ENCODE results near the gene HDDC2. TPM values are rescaled to one million over a fixed set of nuclear protein-coding genes. Genes with fewer than 3 reads are reported as not detected.

Gene HDDC2
- total and polyA plus RNA-seq, 2 experiments from 2014 or later: 70.6 to 110 TPM

DNA sequence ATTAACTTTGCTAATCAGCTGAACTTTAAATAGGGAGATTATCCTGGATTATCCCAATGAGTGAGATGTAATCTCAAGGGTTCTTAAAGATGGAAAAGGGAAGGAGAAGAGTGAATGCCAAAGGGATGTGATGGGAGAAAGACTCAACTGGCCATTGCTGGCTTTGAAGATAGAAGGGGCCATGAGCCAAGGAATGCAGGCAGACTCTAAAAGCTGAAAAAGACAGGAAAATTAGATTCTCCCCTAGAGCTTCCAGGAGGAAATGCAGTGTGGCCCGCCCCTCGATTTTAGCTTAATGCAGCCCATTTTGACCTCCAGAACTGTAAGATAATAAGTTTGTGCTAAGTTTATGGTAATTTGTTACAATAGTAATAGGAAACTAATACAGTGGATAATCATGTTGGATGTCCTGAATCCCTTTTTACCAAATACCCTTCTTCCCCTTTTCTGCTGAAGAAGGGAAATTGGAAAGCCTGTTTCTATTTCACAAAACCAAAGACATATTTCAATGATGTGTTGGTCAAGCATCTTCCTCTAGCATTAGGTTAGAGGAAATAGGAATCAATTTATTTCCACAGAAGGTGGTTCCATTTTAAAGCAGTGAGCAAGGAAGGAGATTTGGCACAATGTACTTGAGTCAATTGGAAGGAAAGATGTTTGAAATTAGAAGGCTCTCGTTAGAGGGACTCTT, 3.3 kb upstream of the HDDC2 start:
- no peak overlapping the region for H3K27ac ChIP-seq
- no peak overlapping the region for H2AFZ ChIP-seq
- no peak for DNase-seq (ENCODE audit: low spot score)
- no peaks in the 10 kb centered on the region for H3K9me3 ChIP-seq (ENCODE audit: low read depth)
- no peaks in the 10 kb centered on the region for H3K36me3 ChIP-seq (replicated peaks; ENCODE audit: insufficient read depth, low read depth)
- no peaks in the 10 kb centered on the region for H3K27me3 ChIP-seq
- WGBS (ENCODE audit: low lambda C conversion rate, missing lambda C conversion rate): 86% methylated on average over 3 of the region's 3 CpGs
- H3K79me2 ChIP-seq: peaks cover 8% of the 10 kb centered on the region
- no peak for TF ChIP-seq EZH2phosphoT487 (IDR thresholded peaks at IDR 0.05; ENCODE audit: low read depth, severe bottlenecking, unreplicated experiment)
- no peak for TF ChIP-seq EZH2 (IDR thresholded peaks at IDR 0.05; ENCODE audit: borderline replicate concordance)
- TF ChIP-seq, protein P1, sequence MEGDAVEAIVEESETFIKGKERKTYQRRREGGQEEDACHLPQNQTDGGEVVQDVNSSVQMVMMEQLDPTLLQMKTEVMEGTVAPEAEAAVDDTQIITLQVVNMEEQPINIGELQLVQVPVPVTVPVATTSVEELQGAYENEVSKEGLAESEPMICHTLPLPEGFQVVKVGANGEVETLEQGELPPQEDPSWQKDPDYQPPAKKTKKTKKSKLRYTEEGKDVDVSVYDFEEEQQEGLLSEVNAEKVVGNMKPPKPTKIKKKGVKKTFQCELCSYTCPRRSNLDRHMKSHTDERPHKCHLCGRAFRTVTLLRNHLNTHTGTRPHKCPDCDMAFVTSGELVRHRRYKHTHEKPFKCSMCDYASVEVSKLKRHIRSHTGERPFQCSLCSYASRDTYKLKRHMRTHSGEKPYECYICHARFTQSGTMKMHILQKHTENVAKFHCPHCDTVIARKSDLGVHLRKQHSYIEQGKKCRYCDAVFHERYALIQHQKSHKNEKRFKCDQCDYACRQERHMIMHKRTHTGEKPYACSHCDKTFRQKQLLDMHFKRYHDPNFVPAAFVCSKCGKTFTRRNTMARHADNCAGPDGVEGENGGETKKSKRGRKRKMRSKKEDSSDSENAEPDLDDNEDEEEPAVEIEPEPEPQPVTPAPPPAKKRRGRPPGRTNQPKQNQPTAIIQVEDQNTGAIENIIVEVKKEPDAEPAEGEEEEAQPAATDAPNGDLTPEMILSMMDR (IDR thresholded peaks at IDR 0.05; ENCODE audit: poor library complexity): no peak
- H3K4me3 ChIP-seq: no peak overlapping the region
- H3K9me2 ChIP-seq (replicated peaks; ENCODE audit: insufficient read depth): no peaks in the 10 kb centered on the region
- H3K4me1 ChIP-seq (ENCODE audit: insufficient read depth): peaks cover 20% of the 10 kb centered on the region
- no peaks in the 10 kb centered on the region for H4K20me1 ChIP-seq (ENCODE audit: insufficient read depth, poor library complexity, severe bottlenecking)
- no peak overlapping the region for H3K4me2 ChIP-seq

DNA sequence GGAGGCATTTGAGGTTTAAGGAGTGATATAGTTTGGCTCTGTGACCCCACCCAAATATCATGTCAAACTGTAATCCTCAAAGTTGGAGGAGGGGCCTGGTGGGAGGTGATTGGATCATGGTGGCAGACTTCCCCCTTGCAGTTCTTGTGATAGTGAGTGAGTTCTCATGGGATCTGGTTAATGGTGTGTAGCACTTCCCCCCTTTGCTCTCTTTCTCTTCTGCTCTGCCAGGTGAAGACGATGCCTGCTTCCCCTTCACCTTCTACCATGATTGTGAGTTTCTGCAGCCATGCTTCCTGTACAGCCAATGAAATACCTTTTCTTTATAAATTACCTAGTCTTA, 1.7 kb upstream of the HDDC2 start:
- Histone ChIP-seq H3K9me3 (ENCODE audit: low read depth) (no peaks in the 10 kb centered on the region), H3K4me3 (no peak overlapping the region), H3K27me3 (no peaks in the 10 kb centered on the region), H3K4me1 (ENCODE audit: insufficient read depth) (peaks cover 29% of the 10 kb centered on the region), H3K79me2 (peaks cover 24% of the 10 kb centered on the region), H4K20me1 (ENCODE audit: insufficient read depth, poor library complexity, severe bottlenecking) (no peaks in the 10 kb centered on the region), H2AFZ (no peak overlapping the region), H3K4me2 (no peak overlapping the region), H3K27ac (no peak overlapping the region), H3K9me2 (replicated peaks; ENCODE audit: insufficient read depth) (no peaks in the 10 kb centered on the region), H3K36me3 (replicated peaks; ENCODE audit: insufficient read depth, low read depth) (no peaks in the 10 kb centered on the region)
- TF ChIP-seq EZH2 (IDR thresholded peaks at IDR 0.05; ENCODE audit: borderline replicate concordance): no peak
- TF ChIP-seq, protein P1 (IDR thresholded peaks at IDR 0.05; ENCODE audit: poor library complexity): no peak
- no peak for TF ChIP-seq EZH2phosphoT487 (IDR thresholded peaks at IDR 0.05; ENCODE audit: low read depth, severe bottlenecking, unreplicated experiment)
- WGBS (ENCODE audit: low lambda C conversion rate, missing lambda C conversion rate): 97% methylated on average over 1 of the region's 1 CpG
- DNase-seq (ENCODE audit: low spot score): no peak

DNA sequence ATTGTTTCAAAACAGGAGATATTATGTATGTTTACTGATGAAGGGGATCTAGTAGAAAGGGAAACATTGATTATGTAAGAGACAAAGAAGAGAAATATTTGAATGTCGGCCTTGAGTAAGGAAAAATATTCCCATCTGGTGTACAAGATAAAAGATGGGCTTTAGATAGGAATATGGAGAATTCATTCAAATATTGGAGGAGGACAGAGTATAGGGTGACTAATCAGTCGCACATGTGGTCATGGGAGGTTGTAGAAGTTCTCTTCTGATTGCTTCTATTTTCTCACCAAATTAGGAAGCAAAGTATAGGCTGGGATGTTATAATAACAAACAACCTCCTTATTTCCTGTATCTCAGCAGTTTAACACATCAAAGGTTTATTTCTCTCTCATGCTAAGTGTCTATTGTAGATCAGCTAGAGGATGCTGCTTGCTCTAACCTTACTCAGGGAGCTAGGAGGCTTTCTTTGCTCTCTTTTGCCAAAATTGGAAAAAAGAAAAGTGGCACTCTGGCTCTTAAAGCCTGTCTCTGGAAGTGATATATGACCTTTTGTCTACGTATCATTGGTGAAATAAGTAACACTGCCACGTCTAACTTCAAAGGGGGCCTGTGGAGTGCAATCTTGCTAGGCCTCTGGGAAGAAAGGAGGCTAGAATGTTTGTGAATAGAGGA, 1.2 kb upstream of the HDDC2 start:
- no peak for DNase-seq (ENCODE audit: low spot score)
- Histone ChIP-seq H3K27ac (no peak overlapping the region), H3K9me3 (ENCODE audit: low read depth) (no peaks in the 10 kb centered on the region), H3K4me3 (no peak overlapping the region), H3K27me3 (no peaks in the 10 kb centered on the region), H4K20me1 (ENCODE audit: insufficient read depth, poor library complexity, severe bottlenecking) (no peaks in the 10 kb centered on the region), H3K4me1 (ENCODE audit: insufficient read depth) (peaks cover 25% of the 10 kb centered on the region), H3K4me2 (no peak overlapping the region), H3K9me2 (replicated peaks; ENCODE audit: insufficient read depth) (no peaks in the 10 kb centered on the region), H3K36me3 (replicated peaks; ENCODE audit: insufficient read depth, low read depth) (no peaks in the 10 kb centered on the region), H2AFZ (no peak overlapping the region), H3K79me2 (peaks cover 29% of the 10 kb centered on the region)
- TF ChIP-seq, protein P1 (IDR thresholded peaks at IDR 0.05; ENCODE audit: poor library complexity): no peak
- TF ChIP-seq EZH2phosphoT487 (IDR thresholded peaks at IDR 0.05; ENCODE audit: low read depth, severe bottlenecking, unreplicated experiment): no peak
- no peak for TF ChIP-seq EZH2 (IDR thresholded peaks at IDR 0.05; ENCODE audit: borderline replicate concordance)
- WGBS (ENCODE audit: low lambda C conversion rate, missing lambda C conversion rate): 77% methylated on average over 4 of the region's 4 CpGs
